ENCODE measurements around the gene RBM33.

The RBM33 gene

DNA sequence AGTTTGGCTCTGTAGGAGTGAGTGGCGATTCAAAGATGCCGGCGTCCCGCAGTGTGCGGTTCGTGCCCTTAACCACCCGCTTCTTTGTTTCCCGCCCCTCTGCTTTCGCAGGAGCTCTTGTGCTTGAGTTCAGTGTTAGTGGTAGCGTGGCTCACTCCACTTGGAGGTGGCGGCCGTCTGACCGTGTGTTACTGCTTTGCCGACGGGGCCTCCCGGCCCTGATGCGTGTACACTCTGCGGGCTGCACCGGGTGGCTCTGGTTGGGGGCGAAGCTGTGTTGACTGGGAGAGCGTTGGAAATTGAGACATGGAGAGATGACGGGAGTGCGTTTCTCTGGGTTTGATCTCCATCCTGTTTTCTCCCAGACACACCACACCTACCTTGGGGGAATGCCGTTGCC lies 136.4 kb downstream of the RBM33 start:
- no peak overlapping the region for H3K27ac ChIP-seq (ENCODE audit: low read depth, low read length)
- peaks cover 12% of the 10 kb centered on the region for H3K36me3 ChIP-seq (ENCODE audit: control insufficient read depth, insufficient read depth, low read length)
- no peaks in the 10 kb centered on the region for H3K4me1 ChIP-seq (ENCODE audit: control insufficient read depth, insufficient read depth, low read length)

DNA sequence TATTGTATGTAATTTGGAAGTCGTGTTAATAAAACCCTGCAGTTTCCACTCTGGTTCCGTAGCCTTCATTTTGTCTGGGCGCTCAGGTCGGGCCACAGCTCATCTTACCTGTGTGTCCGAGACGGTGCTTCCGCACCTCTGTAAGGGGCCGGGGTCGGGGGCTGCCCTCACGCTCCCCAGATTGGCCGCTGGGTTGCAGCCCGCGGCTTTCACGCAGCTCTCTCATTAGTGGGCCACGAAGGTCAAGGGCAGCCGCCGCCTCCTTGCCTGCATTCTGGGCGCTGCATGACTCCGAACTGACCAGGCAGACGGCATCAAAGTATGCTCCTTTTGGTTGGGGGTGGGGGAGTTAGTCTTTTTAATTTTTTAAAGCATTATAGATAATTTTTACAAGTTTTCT lies 137.0 kb downstream of the RBM33 start:
- no peaks in the 10 kb centered on the region for H3K4me1 ChIP-seq (ENCODE audit: control insufficient read depth, insufficient read depth, low read length)
- no peaks in the 10 kb centered on the region for H3K27me3 ChIP-seq (ENCODE audit: control insufficient read depth, insufficient read depth, low read length)
- no peak overlapping the region for H3K4me3 ChIP-seq (ENCODE audit: low read length)
- H3K9ac ChIP-seq (ENCODE audit: low read length) = no peak overlapping the region
- H3K36me3 ChIP-seq (ENCODE audit: control insufficient read depth, insufficient read depth, low read length) = peaks cover 11% of the 10 kb centered on the region
- H3K27ac ChIP-seq (ENCODE audit: low read depth, low read length) = no peak overlapping the region

More for the DNA sequence above, 136.4 kb downstream of the RBM33 start:
- no peak overlapping the region for H3K9ac ChIP-seq (ENCODE audit: low read length)
- H3K27me3 ChIP-seq (ENCODE audit: control insufficient read depth, insufficient read depth, low read length) = no peaks in the 10 kb centered on the region
- H3K4me3 ChIP-seq (ENCODE audit: low read length) = no peak overlapping the region

DNA sequence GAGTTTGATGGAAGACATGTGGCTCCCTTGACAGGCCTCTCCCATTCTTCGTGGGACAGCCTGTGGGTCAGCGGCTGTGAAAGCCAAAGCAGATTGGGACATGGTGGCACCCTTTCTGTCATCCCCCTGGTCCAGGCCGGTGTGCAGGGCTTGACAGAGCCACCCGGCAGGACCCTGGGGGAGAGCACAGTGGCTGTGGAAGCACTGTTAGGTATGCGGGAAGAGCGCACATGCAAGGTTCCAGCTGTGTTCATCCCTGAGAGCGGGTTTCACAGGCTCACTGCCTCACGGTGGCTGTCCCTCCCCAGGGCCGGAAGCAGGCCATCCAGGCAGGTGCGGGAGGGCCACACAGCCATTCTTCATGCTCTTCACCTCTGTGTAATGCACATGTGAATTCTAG lies 138.0 kb downstream of the RBM33 start:
- no peaks in the 10 kb centered on the region for H3K4me1 ChIP-seq (ENCODE audit: control insufficient read depth, insufficient read depth, low read length)
- H3K27me3 ChIP-seq (ENCODE audit: control insufficient read depth, insufficient read depth, low read length) = peaks cover 4% of the 10 kb centered on the region
- H3K4me3 ChIP-seq (ENCODE audit: low read length) = no peak overlapping the region
- no peak overlapping the region for H3K9ac ChIP-seq (ENCODE audit: low read length)
- H3K36me3 ChIP-seq (ENCODE audit: control insufficient read depth, insufficient read depth, low read length) = peaks cover 3% of the 10 kb centered on the region
- H3K27ac ChIP-seq (ENCODE audit: low read depth, low read length) = no peak overlapping the region

DNA sequence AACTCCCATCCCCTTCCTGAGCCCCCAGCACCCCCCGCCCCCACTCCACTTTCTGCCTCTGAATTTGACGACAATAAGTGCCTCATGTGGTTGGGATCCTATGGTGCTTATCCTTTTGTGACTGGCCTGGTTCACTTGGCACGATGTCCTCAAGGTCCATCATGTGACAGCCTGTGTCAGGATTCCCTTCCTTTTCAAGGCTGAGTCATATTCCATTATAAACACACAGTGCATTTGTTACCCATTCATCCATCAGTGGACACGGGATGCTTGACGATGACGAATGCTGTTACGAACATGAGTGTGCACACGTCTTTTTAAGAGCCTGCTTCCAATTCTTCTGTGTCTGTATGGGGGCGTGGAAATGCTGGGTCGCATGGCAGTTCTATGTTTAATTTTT lies 141.1 kb downstream of the RBM33 start:
- Histone ChIP-seq H3K4me1 (ENCODE audit: control insufficient read depth, insufficient read depth, low read length) (no peaks in the 10 kb centered on the region), H3K9ac (ENCODE audit: low read length) (no peak overlapping the region), H3K36me3 (ENCODE audit: control insufficient read depth, insufficient read depth, low read length) (no peaks in the 10 kb centered on the region), H3K27me3 (ENCODE audit: control insufficient read depth, insufficient read depth, low read length) (peaks cover 4% of the 10 kb centered on the region), H3K4me3 (ENCODE audit: low read length) (no peak overlapping the region), H3K27ac (ENCODE audit: low read depth, low read length) (no peak overlapping the region)

DNA sequence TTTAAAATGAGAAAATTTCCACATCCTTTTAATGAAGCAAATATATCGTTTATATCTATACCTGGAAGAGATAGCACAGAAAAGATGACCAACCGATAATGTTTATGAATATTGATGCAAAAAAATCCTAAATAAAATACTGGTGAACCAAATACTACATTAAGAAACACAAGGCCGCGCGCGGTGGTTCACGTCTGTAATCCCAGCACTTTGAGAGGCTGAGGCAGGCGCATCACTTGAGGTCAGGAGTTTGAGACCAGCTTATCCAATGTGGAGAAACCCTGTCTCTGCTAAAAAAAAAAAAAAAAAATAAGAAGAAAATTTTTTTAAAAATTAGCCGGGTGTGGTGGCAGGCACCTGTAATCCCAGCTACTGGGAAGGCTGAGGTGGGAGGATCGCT lies 142.0 kb downstream of the RBM33 start:
- Histone ChIP-seq H3K4me1 (ENCODE audit: control insufficient read depth, insufficient read depth, low read length) (no peaks in the 10 kb centered on the region), H3K36me3 (ENCODE audit: control insufficient read depth, insufficient read depth, low read length) (no peaks in the 10 kb centered on the region), H3K27ac (ENCODE audit: low read depth, low read length) (no peak overlapping the region), H3K9ac (ENCODE audit: low read length) (no peak overlapping the region), H3K4me3 (ENCODE audit: low read length) (no peak overlapping the region), H3K27me3 (ENCODE audit: control insufficient read depth, insufficient read depth, low read length) (peaks cover 4% of the 10 kb centered on the region)

DNA sequence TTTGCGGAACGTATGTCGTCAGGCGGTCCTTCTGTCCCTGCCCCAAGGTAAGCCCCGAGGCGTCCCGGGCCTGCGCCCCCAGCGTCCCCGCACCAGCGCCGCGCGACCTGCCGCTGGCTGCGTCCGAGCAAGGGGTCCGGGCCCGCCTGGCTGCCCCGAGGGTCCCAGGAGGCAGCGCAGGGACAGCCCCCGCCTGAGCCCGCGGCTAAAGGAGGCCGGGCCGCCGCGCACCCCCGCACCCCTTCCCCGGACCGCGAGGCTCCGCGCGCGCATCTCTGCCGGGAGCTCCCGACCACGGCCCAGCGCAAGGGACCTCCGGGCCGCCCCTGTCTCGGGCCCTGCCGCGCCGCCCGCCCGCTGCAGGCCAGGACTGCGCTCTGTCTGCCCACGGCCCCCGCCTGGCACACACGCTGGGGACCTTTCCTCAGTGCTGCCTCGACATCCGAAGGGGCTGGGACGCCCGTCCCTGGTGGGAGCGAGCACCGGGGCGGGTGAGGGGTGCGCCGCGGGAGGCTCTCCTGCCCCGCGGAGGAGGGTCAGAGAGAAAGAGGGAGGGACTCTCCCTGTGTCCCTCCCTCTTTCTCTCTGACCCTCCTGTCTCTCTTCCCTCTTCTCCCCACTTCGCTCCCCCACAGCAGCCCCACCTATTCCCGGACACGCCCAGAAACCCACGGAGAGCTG lies 142.8 kb downstream of the RBM33 start:
- Histone ChIP-seq H3K27me3 (ENCODE audit: control insufficient read depth, insufficient read depth, low read length) (peaks cover 4% of the 10 kb centered on the region), H3K4me1 (ENCODE audit: control insufficient read depth, insufficient read depth, low read length) (no peaks in the 10 kb centered on the region), H3K36me3 (ENCODE audit: control insufficient read depth, insufficient read depth, low read length) (no peaks in the 10 kb centered on the region), H3K9ac (ENCODE audit: low read length) (no peak overlapping the region), H3K4me3 (ENCODE audit: low read length) (peak overlapping the region; percentile 32), H3K27ac (ENCODE audit: low read depth, low read length) (no peak overlapping the region)

DNA sequence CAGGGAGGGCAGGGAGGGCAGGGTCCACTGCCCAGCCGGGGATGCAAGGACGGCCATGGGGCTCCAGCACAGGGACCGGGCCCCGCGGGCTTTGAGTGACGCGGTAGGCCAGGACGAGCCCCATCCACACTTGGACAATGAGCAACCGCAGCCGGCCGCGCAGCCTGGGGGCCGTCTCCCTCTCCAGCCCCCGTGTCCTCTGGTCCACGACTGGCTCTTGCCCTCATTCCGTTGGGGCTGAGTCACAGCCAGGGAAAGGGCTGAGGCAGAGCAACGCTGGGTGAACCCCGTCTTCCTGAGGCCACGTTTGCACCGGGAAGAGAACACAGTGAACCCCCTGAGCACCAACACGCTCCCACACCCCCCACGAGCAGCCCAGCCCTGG lies 144.1 kb downstream of the RBM33 start:
- Histone ChIP-seq H3K36me3 (ENCODE audit: control insufficient read depth, insufficient read depth, low read length) (no peaks in the 10 kb centered on the region), H3K27me3 (ENCODE audit: control insufficient read depth, insufficient read depth, low read length) (peaks cover 4% of the 10 kb centered on the region), H3K4me3 (ENCODE audit: low read length) (no peak overlapping the region), H3K27ac (ENCODE audit: low read depth, low read length) (no peak overlapping the region), H3K9ac (ENCODE audit: low read length) (no peak overlapping the region), H3K4me1 (ENCODE audit: control insufficient read depth, insufficient read depth, low read length) (no peaks in the 10 kb centered on the region)

DNA sequence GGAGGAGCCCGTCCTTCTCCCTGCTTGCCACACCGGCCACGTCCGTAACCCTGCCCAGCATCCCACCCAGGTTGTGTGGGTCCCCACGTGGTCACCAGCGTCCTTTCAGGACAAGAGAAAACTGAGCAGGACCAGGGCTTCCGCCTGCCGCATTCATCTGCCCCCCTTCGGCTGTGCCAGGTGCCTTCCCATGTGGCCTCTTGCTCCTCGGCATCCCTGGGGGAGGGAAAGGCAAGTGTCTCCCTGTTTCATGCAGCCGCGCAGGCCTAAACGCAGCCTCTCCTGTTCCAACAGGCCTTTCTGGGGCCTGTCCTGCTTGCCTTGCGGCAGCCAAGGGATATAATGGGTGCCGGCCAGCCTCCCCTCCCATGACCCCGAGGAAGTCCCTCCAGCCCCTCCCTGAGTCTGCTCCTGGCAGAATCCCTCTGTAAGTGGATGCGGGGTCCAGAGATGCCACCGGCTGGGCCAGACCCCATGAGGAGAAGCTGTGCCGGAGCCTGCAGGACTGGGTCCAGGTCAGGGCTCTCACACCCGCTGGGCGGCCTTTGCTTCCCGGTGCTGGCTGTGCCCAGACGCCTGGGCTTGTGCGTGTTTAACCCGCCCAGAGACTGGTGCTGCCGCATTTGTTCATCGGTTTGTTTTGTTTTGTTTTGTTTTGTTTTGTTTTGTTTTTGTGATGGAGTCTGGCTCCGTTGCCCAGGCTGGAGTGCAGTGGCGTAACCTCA lies 144.7 kb downstream of the RBM33 start:
- Histone ChIP-seq H3K4me3 (ENCODE audit: low read length) (no peak overlapping the region), H3K9ac (ENCODE audit: low read length) (no peak overlapping the region), H3K27ac (ENCODE audit: low read depth, low read length) (no peak overlapping the region), H3K36me3 (ENCODE audit: control insufficient read depth, insufficient read depth, low read length) (no peaks in the 10 kb centered on the region), H3K27me3 (ENCODE audit: control insufficient read depth, insufficient read depth, low read length) (peaks cover 4% of the 10 kb centered on the region), H3K4me1 (ENCODE audit: control insufficient read depth, insufficient read depth, low read length) (no peaks in the 10 kb centered on the region)

DNA sequence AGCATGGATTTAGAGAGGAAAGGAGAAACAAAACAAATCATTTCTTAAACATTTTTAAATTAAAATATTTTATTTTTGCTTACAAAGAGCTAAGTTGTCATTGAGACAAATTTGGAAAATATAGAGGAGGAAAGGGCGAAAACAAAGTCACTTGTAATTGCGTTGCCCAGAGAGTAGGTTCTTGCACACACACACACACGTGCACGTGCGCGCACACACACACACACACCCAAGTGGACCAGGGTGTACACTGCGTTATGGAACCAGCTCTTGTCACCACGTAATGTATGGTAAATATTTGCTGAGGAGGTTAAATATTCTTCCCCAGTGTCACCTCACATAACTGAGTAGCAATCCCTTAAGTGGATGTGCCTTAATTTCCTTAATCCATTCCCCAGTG lies 146.2 kb downstream of the RBM33 start:
- no peaks in the 10 kb centered on the region for H3K36me3 ChIP-seq (ENCODE audit: control insufficient read depth, insufficient read depth, low read length)
- H3K4me1 ChIP-seq (ENCODE audit: control insufficient read depth, insufficient read depth, low read length) = no peaks in the 10 kb centered on the region
- no peak overlapping the region for H3K27ac ChIP-seq (ENCODE audit: low read depth, low read length)
- H3K27me3 ChIP-seq (ENCODE audit: control insufficient read depth, insufficient read depth, low read length) = peaks cover 4% of the 10 kb centered on the region
- H3K9ac ChIP-seq (ENCODE audit: low read length) = no peak overlapping the region
- no peak overlapping the region for H3K4me3 ChIP-seq (ENCODE audit: low read length)

DNA sequence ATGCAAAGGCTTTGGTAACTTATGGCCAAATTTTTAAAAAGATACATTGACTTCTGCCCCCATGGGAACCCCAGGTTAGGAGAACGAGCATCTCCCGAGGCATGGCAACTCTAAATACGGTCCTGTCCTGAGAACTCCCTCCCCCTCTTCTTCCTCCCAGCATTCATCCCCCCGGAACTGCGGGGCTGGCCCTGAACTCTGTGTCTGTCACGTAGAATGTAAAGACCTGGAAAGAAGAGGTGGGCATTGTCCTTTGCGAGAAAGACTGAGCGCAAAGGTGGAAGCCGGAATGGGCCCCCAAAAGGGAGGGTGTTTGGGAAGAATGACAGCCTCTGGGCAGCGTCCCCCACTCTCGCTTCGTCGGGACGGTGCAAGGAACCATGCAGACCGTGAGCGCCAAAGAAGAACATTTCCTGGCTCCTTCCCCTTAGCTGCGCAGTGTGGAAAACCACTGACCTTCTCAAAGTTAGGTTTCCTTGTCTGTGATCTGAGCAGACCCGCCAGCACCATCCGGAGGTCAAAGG lies 146.8 kb downstream of the RBM33 start:
- H3K4me1 ChIP-seq (ENCODE audit: control insufficient read depth, insufficient read depth, low read length) = no peaks in the 10 kb centered on the region
- H3K4me3 ChIP-seq (ENCODE audit: low read length) = no peak overlapping the region
- no peak overlapping the region for H3K27ac ChIP-seq (ENCODE audit: low read depth, low read length)
- H3K36me3 ChIP-seq (ENCODE audit: control insufficient read depth, insufficient read depth, low read length) = no peaks in the 10 kb centered on the region
- peaks cover 4% of the 10 kb centered on the region for H3K27me3 ChIP-seq (ENCODE audit: control insufficient read depth, insufficient read depth, low read length)
- no peak overlapping the region for H3K9ac ChIP-seq (ENCODE audit: low read length)

DNA sequence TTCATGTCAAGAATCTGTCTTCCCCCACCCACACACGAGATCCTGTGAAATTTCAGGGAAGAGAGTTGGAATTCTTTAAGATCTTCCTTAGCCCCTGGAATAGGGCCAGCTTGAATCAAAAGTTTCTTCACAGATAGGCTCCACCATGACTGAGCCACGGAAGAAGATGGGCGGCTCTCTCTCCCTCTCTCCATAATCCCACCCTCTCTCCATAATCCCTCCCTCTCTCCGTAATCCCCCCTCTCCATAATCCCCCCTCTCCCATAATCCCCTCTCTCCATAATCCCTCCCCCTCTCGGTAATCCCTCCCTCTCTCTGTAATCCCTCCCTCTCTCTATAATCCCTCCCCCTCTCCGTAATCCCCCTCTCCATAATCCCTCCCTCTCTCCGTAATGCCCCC lies 147.4 kb downstream of the RBM33 start:
- no peak overlapping the region for H3K9ac ChIP-seq (ENCODE audit: low read length)
- H3K36me3 ChIP-seq (ENCODE audit: control insufficient read depth, insufficient read depth, low read length) = no peaks in the 10 kb centered on the region
- no peak overlapping the region for H3K4me3 ChIP-seq (ENCODE audit: low read length)
- no peaks in the 10 kb centered on the region for H3K4me1 ChIP-seq (ENCODE audit: control insufficient read depth, insufficient read depth, low read length)
- H3K27me3 ChIP-seq (ENCODE audit: control insufficient read depth, insufficient read depth, low read length) = peaks cover 3% of the 10 kb centered on the region
- H3K27ac ChIP-seq (ENCODE audit: low read depth, low read length) = no peak overlapping the region

DNA sequence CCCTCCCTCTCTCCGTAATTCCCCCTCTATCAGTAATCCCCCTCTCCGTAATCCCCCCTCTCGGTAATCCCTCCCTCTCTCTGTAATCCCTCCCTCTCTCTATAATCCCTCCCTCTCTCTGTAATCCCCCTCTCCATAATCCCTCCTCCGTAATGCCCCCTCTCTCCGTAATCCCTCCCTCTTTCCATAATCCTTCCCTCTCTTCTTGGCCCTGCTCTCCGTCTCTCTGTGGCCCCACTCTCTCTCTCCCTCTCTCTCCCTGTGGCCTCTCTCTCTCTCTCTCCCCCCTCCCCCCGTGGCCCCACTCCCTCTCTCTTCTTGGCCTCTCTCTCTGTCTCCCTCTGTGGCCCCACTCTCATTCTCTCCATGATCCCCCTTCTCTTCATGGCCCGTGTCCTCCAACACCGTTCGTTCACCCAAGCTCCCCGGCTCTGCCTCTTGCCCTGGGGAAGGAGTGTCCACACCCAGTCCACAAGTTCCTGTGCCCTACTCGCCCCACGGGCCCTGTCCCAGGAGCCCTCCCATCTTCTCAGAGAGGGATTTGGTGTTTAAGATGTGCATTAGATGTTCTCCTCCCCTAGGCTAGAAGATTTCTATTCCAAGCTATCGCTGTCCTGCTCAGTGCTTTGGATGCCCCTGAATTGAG lies 148.0 kb downstream of the RBM33 start:
- H3K36me3 ChIP-seq (ENCODE audit: control insufficient read depth, insufficient read depth, low read length) = no peaks in the 10 kb centered on the region
- H3K9ac ChIP-seq (ENCODE audit: low read length) = no peak overlapping the region
- H3K27me3 ChIP-seq (ENCODE audit: control insufficient read depth, insufficient read depth, low read length) = no peaks in the 10 kb centered on the region
- H3K4me3 ChIP-seq (ENCODE audit: low read length) = no peak overlapping the region
- no peak overlapping the region for H3K27ac ChIP-seq (ENCODE audit: low read depth, low read length)
- H3K4me1 ChIP-seq (ENCODE audit: control insufficient read depth, insufficient read depth, low read length) = no peaks in the 10 kb centered on the region
